ENCODE data around the gene TAGAP.

TAGAP gene

DNA sequence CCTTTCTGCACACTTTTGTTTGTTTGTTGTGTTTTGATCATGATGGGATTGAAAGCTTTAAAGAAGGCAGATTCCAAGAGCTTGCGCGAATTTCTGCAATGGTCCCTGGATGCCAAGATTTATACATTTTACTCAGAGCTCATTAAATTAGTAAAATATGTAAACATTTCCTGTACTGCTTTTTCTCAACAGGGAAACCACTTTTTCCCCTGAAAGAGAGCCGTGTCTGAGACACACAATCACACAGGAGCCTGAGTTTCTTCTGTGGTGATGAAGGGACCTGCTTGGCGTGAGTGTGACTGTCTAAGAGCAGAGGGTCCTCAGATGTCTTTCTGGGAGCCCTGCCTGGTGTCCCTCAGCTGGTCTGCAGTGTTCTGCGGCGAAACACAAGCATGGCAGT lies 12.1 kb upstream of the TAGAP start:
- no peak for DNase-seq
- H3K9me2 ChIP-seq (replicated peaks; ENCODE audit: insufficient read depth, low read length): no peaks in the 10 kb centered on the region
- H3K36me3 ChIP-seq (replicated peaks; ENCODE audit: insufficient read depth, low read length): no peaks in the 10 kb centered on the region
- no peak overlapping the region for H3K4me2 ChIP-seq (ENCODE audit: low read depth, low read length)
- H3K27ac ChIP-seq (ENCODE audit: low read length): no peak overlapping the region
- TF ChIP-seq EZH2phosphoT487 (IDR thresholded peaks at IDR 0.05; ENCODE audit: low read length) (no peak), EZH2 (optimal IDR thresholded peaks at IDR 0.05; ENCODE audit: low read depth, low read length) (no peak)
- TF ChIP-seq, protein P1, sequence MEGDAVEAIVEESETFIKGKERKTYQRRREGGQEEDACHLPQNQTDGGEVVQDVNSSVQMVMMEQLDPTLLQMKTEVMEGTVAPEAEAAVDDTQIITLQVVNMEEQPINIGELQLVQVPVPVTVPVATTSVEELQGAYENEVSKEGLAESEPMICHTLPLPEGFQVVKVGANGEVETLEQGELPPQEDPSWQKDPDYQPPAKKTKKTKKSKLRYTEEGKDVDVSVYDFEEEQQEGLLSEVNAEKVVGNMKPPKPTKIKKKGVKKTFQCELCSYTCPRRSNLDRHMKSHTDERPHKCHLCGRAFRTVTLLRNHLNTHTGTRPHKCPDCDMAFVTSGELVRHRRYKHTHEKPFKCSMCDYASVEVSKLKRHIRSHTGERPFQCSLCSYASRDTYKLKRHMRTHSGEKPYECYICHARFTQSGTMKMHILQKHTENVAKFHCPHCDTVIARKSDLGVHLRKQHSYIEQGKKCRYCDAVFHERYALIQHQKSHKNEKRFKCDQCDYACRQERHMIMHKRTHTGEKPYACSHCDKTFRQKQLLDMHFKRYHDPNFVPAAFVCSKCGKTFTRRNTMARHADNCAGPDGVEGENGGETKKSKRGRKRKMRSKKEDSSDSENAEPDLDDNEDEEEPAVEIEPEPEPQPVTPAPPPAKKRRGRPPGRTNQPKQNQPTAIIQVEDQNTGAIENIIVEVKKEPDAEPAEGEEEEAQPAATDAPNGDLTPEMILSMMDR (IDR thresholded peaks at IDR 0.05; ENCODE audit: low read length): no peak
- no peaks in the 10 kb centered on the region for H4K20me1 ChIP-seq (ENCODE audit: insufficient read depth, low read length)
- H3K4me1 ChIP-seq (ENCODE audit: low read length): no peaks in the 10 kb centered on the region
- H3K27me3 ChIP-seq (replicated peaks; ENCODE audit: insufficient read depth, low read length): no peaks in the 10 kb centered on the region
- H3K9ac ChIP-seq (ENCODE audit: low read length): no peak overlapping the region
- no peak overlapping the region for H3K4me3 ChIP-seq (ENCODE audit: low read length)
- H3F3A ChIP-seq (ENCODE audit: insufficient read depth, low read length): no peaks in the 10 kb centered on the region
- H3K9me3 ChIP-seq (replicated peaks; ENCODE audit: insufficient read depth, low read length): no peaks in the 10 kb centered on the region
- H2AFZ ChIP-seq (ENCODE audit: low read length): no peak overlapping the region
- H3K79me2 ChIP-seq (ENCODE audit: low read length): no peaks in the 10 kb centered on the region

DNA sequence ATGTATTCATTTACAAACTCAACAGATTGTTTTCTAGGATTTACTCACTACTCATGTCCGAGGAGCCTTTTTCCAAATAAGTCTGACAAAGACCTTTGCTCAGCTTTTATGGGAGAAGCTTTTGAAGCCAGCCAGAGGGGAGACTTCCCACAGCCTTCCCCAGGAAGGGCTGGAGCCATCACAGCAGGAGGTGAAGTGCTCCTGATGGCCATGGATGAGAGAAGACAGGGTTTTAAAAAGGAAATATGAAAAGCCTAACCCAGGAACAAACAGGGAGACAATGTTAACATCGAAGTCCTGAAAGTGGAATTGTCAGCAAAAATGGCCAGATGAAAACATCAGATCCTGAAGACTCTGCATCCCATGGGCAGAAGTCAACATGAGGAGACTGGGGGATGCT lies 11.6 kb upstream of the TAGAP start:
- Histone ChIP-seq H3K4me3 (ENCODE audit: low read length) (no peak overlapping the region), H3K4me1 (ENCODE audit: low read length) (no peaks in the 10 kb centered on the region), H3K36me3 (replicated peaks; ENCODE audit: insufficient read depth, low read length) (no peaks in the 10 kb centered on the region), H3K27me3 (replicated peaks; ENCODE audit: insufficient read depth, low read length) (no peaks in the 10 kb centered on the region), H3K9me3 (replicated peaks; ENCODE audit: insufficient read depth, low read length) (no peaks in the 10 kb centered on the region), H4K20me1 (ENCODE audit: insufficient read depth, low read length) (no peaks in the 10 kb centered on the region), H3K27ac (ENCODE audit: low read length) (no peak overlapping the region), H3F3A (ENCODE audit: insufficient read depth, low read length) (no peaks in the 10 kb centered on the region), H2AFZ (ENCODE audit: low read length) (no peak overlapping the region), H3K4me2 (ENCODE audit: low read depth, low read length) (no peak overlapping the region), H3K79me2 (ENCODE audit: low read length) (no peaks in the 10 kb centered on the region), H3K9me2 (replicated peaks; ENCODE audit: insufficient read depth, low read length) (no peaks in the 10 kb centered on the region), H3K9ac (ENCODE audit: low read length) (no peak overlapping the region)
- no peak for DNase-seq
- no peak for TF ChIP-seq EZH2 (optimal IDR thresholded peaks at IDR 0.05; ENCODE audit: low read depth, low read length)
- TF ChIP-seq, protein P1 (IDR thresholded peaks at IDR 0.05; ENCODE audit: low read length): no peak
- no peak for TF ChIP-seq EZH2phosphoT487 (IDR thresholded peaks at IDR 0.05; ENCODE audit: low read length)

DNA sequence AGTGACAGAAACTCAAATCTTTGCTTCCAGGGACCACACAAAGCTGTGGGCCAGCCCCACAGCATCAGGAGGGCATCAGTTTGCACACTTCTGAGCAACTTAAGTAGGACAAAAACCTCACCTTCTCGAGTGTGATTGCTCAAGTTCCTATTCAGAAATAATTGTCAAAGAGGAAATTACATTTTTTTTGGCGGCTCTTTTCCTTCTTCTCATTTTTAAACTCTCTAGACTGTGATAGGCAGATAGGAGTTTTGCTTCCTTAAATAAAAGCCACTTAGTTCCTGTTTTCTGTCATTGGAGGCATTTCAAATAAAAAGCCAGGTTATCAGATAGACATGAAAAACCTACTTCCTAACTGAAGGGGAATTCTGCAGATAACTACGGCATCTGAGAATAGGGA lies 11.2 kb upstream of the TAGAP start:
- Histone ChIP-seq H3K9me2 (replicated peaks; ENCODE audit: insufficient read depth, low read length) (no peaks in the 10 kb centered on the region), H3K27me3 (replicated peaks; ENCODE audit: insufficient read depth, low read length) (no peaks in the 10 kb centered on the region), H3K27ac (ENCODE audit: low read length) (no peak overlapping the region), H3F3A (ENCODE audit: insufficient read depth, low read length) (no peaks in the 10 kb centered on the region), H3K36me3 (replicated peaks; ENCODE audit: insufficient read depth, low read length) (no peaks in the 10 kb centered on the region), H2AFZ (ENCODE audit: low read length) (no peak overlapping the region), H3K4me3 (ENCODE audit: low read length) (no peak overlapping the region), H4K20me1 (ENCODE audit: insufficient read depth, low read length) (no peaks in the 10 kb centered on the region), H3K4me1 (ENCODE audit: low read length) (no peaks in the 10 kb centered on the region), H3K9ac (ENCODE audit: low read length) (no peak overlapping the region), H3K4me2 (ENCODE audit: low read depth, low read length) (no peak overlapping the region), H3K79me2 (ENCODE audit: low read length) (no peaks in the 10 kb centered on the region), H3K9me3 (replicated peaks; ENCODE audit: insufficient read depth, low read length) (no peaks in the 10 kb centered on the region)
- DNase-seq: no peak
- TF ChIP-seq EZH2phosphoT487 (IDR thresholded peaks at IDR 0.05; ENCODE audit: low read length): no peak
- TF ChIP-seq EZH2 (optimal IDR thresholded peaks at IDR 0.05; ENCODE audit: low read depth, low read length): no peak
- TF ChIP-seq, protein P1 (IDR thresholded peaks at IDR 0.05; ENCODE audit: low read length): no peak
